Stimulated activated CD8-positive, alpha-beta memory T cell treated with anti-CD3 and anti-CD28 coated beads, Interleukin-15, amount 100 ng/mL, for 24 hours (primary cell): ENCODE results near the gene ARPC4.

ENCODE experiments used
- DNase-seq: peaks from one replicate; pipeline ENCODE4 v3.0.0-alpha.2; 2020; ENCODE audit warnings: low read depth

The ARPC4 gene

GRCh38 chr3:9793161-9793781 is 389 bp downstream of the ARPC4 start:
- DNase-seq = no peak

GRCh38 chr3:9794400-9794799 is 1.5 kb downstream of the ARPC4 start:
- DNase-seq = no peak

GRCh38 chr3:9795207-9795606 is 2.3 kb downstream of the ARPC4 start:
- no peak for DNase-seq

- DNase-seq = no peak
Measured at GRCh38 chr3:9797196-9797945, 4.5 kb downstream of the ARPC4 start.

GRCh38 chr3:9800529-9800928 is 7.6 kb downstream of the ARPC4 start:
- no peak for DNase-seq

- DNase-seq = no peak
Measured at GRCh38 chr3:9803494-9803893, 10.6 kb downstream of the ARPC4 start.

GRCh38 chr3:9804996-9805395 is 12.1 kb downstream of the ARPC4 start:
- no peak for DNase-seq

GRCh38 chr3:9806137-9806536 is 13.3 kb downstream of the ARPC4 start:
- no peak for DNase-seq

GRCh38 chr3:9806688-9807589 is 14.1 kb downstream of the ARPC4 start:
- DNase-seq = no peak

GRCh38 chr3:9807981-9808344 is 15.1 kb downstream of the ARPC4 start:
- DNase-seq = no peak

- no peak for DNase-seq
Measured at GRCh38 chr3:9808345-9809037, 15.6 kb downstream of the ARPC4 start.

GRCh38 chr3:9809239-9809614 is 16.3 kb downstream of the ARPC4 start:
- no peak for DNase-seq

GRCh38 chr3:9809615-9810432 is 16.9 kb downstream of the ARPC4 start, which contains the start of gene TTLL3:
Gene TTLL3, plus strand, starts transcription at chr3:9810262. Its CDS starts 400 bp downstream, at chr3:9810662.
- DNase-seq = no peak

GRCh38 chr3:9810433-9810770 is 17.5 kb downstream of the ARPC4 start:
- no peak for DNase-seq

- no peak for DNase-seq
Measured at GRCh38 chr3:9810846-9811245, 18.0 kb downstream of the ARPC4 start.

- DNase-seq = no peak
Measured at GRCh38 chr3:9812870-9813483, 20.1 kb downstream of the ARPC4 start.

GRCh38 chr3:9815986-9816385 is 23.1 kb downstream of the ARPC4 start:
- DNase-seq = no peak

- DNase-seq = no peak
Measured at GRCh38 chr3:9817436-9817835, 24.6 kb downstream of the ARPC4 start.

- no peak for DNase-seq
Measured at GRCh38 chr3:9818666-9819335, 25.9 kb downstream of the ARPC4 start.

- DNase-seq = no peak
Measured at GRCh38 chr3:9820543-9820942, 27.7 kb downstream of the ARPC4 start.
